ENCODE measurements around the gene TBC1D22A. TPM values are rescaled to one million over a fixed set of nuclear protein-coding genes. Genes with fewer than 3 reads are reported as not detected.

The TBC1D22A gene
- total RNA-seq, 4 donors from 2014 or later = 9.2 to 45.3 (median 22.8) TPM

- Histone ChIP-seq H3K4me3 (no peak overlapping the region), H3K4me1 (no peaks in the 10 kb centered on the region), H3K27ac (no peak overlapping the region), H3K36me3 (no peaks in the 10 kb centered on the region), H3K9me3 (no peaks in the 10 kb centered on the region), H3K27me3 (no peaks in the 10 kb centered on the region)
- intact Hi-C loops (cut with DNase I; ENCODE audit: low total_unique reads) = no loop called here
- no peak for TF ChIP-seq POLR2A (IDR thresholded peaks at IDR 0.05)
- TF ChIP-seq CTCF (IDR thresholded peaks at IDR 0.05) = no peak
- no peak for DNase-seq
Measured at GRCh38 chr22:47220752-47221151, 458.3 kb downstream of the TBC1D22A start.

DNA sequence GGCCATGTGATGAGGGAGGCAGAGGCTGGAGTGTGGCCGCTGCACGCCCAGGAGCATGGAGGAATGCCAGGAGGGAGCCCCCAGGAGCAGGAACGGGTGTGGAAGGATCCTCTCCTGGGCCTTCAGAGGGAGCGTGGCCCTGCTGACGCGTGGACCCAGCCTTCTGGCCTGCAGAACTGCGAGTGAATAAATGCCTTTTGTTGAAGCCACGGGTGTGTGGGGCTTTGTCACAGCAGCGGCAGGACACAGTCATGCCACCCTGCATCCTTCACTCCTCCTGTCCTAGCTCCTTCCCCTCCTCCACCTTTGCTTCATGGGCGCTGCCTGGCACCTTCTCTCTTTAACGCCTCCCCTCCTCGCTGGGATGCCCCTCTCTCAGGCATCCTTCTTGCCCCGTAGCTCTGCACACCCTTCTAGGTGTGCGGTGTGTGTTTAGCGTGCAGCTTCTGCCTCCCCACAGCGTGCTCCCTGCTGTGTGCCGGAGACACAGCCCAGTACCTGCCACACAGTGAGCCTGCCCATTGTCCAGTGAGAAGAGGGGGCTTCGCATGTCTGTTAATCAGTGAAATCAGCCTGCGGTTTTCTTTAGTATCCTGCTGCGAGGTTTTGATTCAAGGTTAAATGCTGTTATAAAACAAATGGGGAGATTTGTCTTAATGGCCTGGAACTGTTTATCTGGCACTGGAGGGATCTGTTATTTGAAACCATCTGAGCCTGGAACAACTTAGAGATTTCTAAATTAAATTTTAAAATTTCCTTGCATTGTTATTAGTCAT, 459.6 kb downstream of the TBC1D22A start:
- H3K4me1 ChIP-seq = no peaks in the 10 kb centered on the region
- no peaks in the 10 kb centered on the region for H3K27me3 ChIP-seq
- intact Hi-C loops (cut with DNase I; ENCODE audit: low total_unique reads) = no loop called here
- no peak for DNase-seq
- H3K36me3 ChIP-seq = no peaks in the 10 kb centered on the region
- no peak overlapping the region for H3K4me3 ChIP-seq
- TF ChIP-seq POLR2A (IDR thresholded peaks at IDR 0.05) = no peak
- no peak overlapping the region for H3K27ac ChIP-seq
- no peaks in the 10 kb centered on the region for H3K9me3 ChIP-seq

Other genes with a start within 250 kb of the TBC1D22A start
- gene CELSR1, start 225.0 kb upstream of the TBC1D22A start, total RNA-seq = 10 to 100 TPM in 1 of 4 donors, 1 to 10 TPM in 3; 1.5 to 15.8 (median 8.4) TPM
- gene GRAMD4, start 142.3 kb upstream of the TBC1D22A start, total RNA-seq = 10 to 100 TPM in 3 of 4 donors, 1 to 10 TPM in 1; 5.6 to 37.0 (median 15.2) TPM
- 10 to 100 TPM; 37.4 to 59.9 (median 57.3) TPM for gene CERK, start 24.4 kb upstream of the TBC1D22A start, total RNA-seq